Uterus (tissue), 2 donors: ENCODE measurements around the gene NHEJ1.

Source experiments
- CTCF ChIP-seq, 4 experiments: fragments of 200-600 bp in 2 of 4; fragments of 450-650 bp in 2 of 4; sonication (generic) in 2 of 4; IDR thresholded peaks; one replicate each; pipeline ENCODE4 v1.5.1; 2016 to 2019; ENCODE audit warnings: antibody characterized with exemption in 4 of 4, mild to moderate bottlenecking in 2 of 4, moderate library complexity in 1 of 4
- POLR2A ChIP-seq, 2 donors: fragments of 450-650 bp; IDR thresholded peaks; one replicate each; pipeline ENCODE4 v1.6.1; 2016; ENCODE audit warnings: antibody characterized with exemption in 2 of 2, mild to moderate bottlenecking in 1 of 2, moderate library complexity in 1 of 2

GRCh38 chr2:219199470-219200211, 39.0 kb upstream of the NHEJ1 start:
- TF ChIP-seq CTCF (IDR thresholded peaks at IDR 0.05) (no peak), POLR2A (IDR thresholded peaks at IDR 0.05) (no peak)
